Measurements from ENCODE around the gene LACTB.

The LACTB gene

GRCh38 chr15:63157891-63158431 is 36.3 kb downstream of the LACTB start:
- Histone ChIP-seq H3K4me1 (ENCODE audit: control insufficient read depth, insufficient read depth, low read length) (peaks cover 16% of the 10 kb centered on the region), H3K27me3 (replicated peaks; ENCODE audit: control insufficient read depth, insufficient read depth, low read length) (no peaks in the 10 kb centered on the region), H3K9ac (ENCODE audit: low read length) (peak overlapping the region; percentile 98), H3K4me3 (ENCODE audit: low read length) (peak overlapping the region; percentile 91), H3K9me3 (ENCODE audit: control insufficient read depth, low read length) (no peaks in the 10 kb centered on the region), H3K36me3 (ENCODE audit: control insufficient read depth, insufficient read depth, low read length, severe bottlenecking) (peaks cover 25% of the 10 kb centered on the region)
- peak; percentile 94 for DNase-seq (ENCODE audit: low read depth)

GRCh38 chr15:63160638-63161037 is 39.0 kb downstream of the LACTB start:
- Histone ChIP-seq H3K9me3 (ENCODE audit: control insufficient read depth, low read length) (no peaks in the 10 kb centered on the region), H3K4me1 (ENCODE audit: control insufficient read depth, insufficient read depth, low read length) (peaks cover 6% of the 10 kb centered on the region), H3K27me3 (replicated peaks; ENCODE audit: control insufficient read depth, insufficient read depth, low read length) (no peaks in the 10 kb centered on the region), H3K36me3 (ENCODE audit: control insufficient read depth, insufficient read depth, low read length, severe bottlenecking) (no peaks in the 10 kb centered on the region), H3K4me3 (ENCODE audit: low read length) (no peak overlapping the region), H3K9ac (ENCODE audit: low read length) (no peak overlapping the region)
- DNase-seq (ENCODE audit: low read depth) = no peak

- DNase-seq (ENCODE audit: low read depth) = no peak
- peaks cover 11% of the 10 kb centered on the region for H3K4me1 ChIP-seq (ENCODE audit: control insufficient read depth, insufficient read depth, low read length)
- H3K9me3 ChIP-seq (ENCODE audit: control insufficient read depth, low read length) = no peaks in the 10 kb centered on the region
- H3K27me3 ChIP-seq (replicated peaks; ENCODE audit: control insufficient read depth, insufficient read depth, low read length) = no peaks in the 10 kb centered on the region
- H3K36me3 ChIP-seq (ENCODE audit: control insufficient read depth, insufficient read depth, low read length, severe bottlenecking) = no peaks in the 10 kb centered on the region
- H3K4me3 ChIP-seq (ENCODE audit: low read length) = no peak overlapping the region
- H3K9ac ChIP-seq (ENCODE audit: low read length) = no peak overlapping the region
Measured at GRCh38 chr15:63163217-63163616, 41.6 kb downstream of the LACTB start.

- Histone ChIP-seq H3K4me3 (ENCODE audit: low read length) (no peak overlapping the region), H3K27me3 (replicated peaks; ENCODE audit: control insufficient read depth, insufficient read depth, low read length) (no peaks in the 10 kb centered on the region), H3K4me1 (ENCODE audit: control insufficient read depth, insufficient read depth, low read length) (peaks cover 11% of the 10 kb centered on the region), H3K9ac (ENCODE audit: low read length) (peak overlapping the region; percentile 50), H3K36me3 (ENCODE audit: control insufficient read depth, insufficient read depth, low read length, severe bottlenecking) (no peaks in the 10 kb centered on the region), H3K9me3 (ENCODE audit: control insufficient read depth, low read length) (no peaks in the 10 kb centered on the region)
- peak; percentile 27 for DNase-seq (ENCODE audit: low read depth)
Measured at GRCh38 chr15:63165166-63165859, 43.7 kb downstream of the LACTB start.

GRCh38 chr15:63166219-63166618 is 44.6 kb downstream of the LACTB start:
- Histone ChIP-seq H3K4me1 (ENCODE audit: control insufficient read depth, insufficient read depth, low read length) (peaks cover 11% of the 10 kb centered on the region), H3K27me3 (replicated peaks; ENCODE audit: control insufficient read depth, insufficient read depth, low read length) (no peaks in the 10 kb centered on the region), H3K4me3 (ENCODE audit: low read length) (no peak overlapping the region), H3K9me3 (ENCODE audit: control insufficient read depth, low read length) (no peaks in the 10 kb centered on the region), H3K9ac (ENCODE audit: low read length) (peak overlapping the region; percentile 50), H3K36me3 (ENCODE audit: control insufficient read depth, insufficient read depth, low read length, severe bottlenecking) (no peaks in the 10 kb centered on the region)
- no peak for DNase-seq (ENCODE audit: low read depth)

GRCh38 chr15:63169788-63170187 is 48.1 kb downstream of the LACTB start:
- DNase-seq (ENCODE audit: low read depth) = no peak
- Histone ChIP-seq H3K27me3 (replicated peaks; ENCODE audit: control insufficient read depth, insufficient read depth, low read length) (no peaks in the 10 kb centered on the region), H3K4me3 (ENCODE audit: low read length) (no peak overlapping the region), H3K4me1 (ENCODE audit: control insufficient read depth, insufficient read depth, low read length) (peaks cover 11% of the 10 kb centered on the region), H3K9me3 (ENCODE audit: control insufficient read depth, low read length) (no peaks in the 10 kb centered on the region), H3K36me3 (ENCODE audit: control insufficient read depth, insufficient read depth, low read length, severe bottlenecking) (no peaks in the 10 kb centered on the region), H3K9ac (ENCODE audit: low read length) (no peak overlapping the region)

GRCh38 chr15:63172376-63172775 is 50.7 kb downstream of the LACTB start:
- no peak for DNase-seq (ENCODE audit: low read depth)
- Histone ChIP-seq H3K27me3 (replicated peaks; ENCODE audit: control insufficient read depth, insufficient read depth, low read length) (no peaks in the 10 kb centered on the region), H3K9me3 (ENCODE audit: control insufficient read depth, low read length) (no peaks in the 10 kb centered on the region), H3K9ac (ENCODE audit: low read length) (no peak overlapping the region), H3K4me1 (ENCODE audit: control insufficient read depth, insufficient read depth, low read length) (no peaks in the 10 kb centered on the region), H3K4me3 (ENCODE audit: low read length) (no peak overlapping the region), H3K36me3 (ENCODE audit: control insufficient read depth, insufficient read depth, low read length, severe bottlenecking) (no peaks in the 10 kb centered on the region)

- H3K4me1 ChIP-seq (ENCODE audit: control insufficient read depth, insufficient read depth, low read length) = no peaks in the 10 kb centered on the region
- no peaks in the 10 kb centered on the region for H3K27me3 ChIP-seq (replicated peaks; ENCODE audit: control insufficient read depth, insufficient read depth, low read length)
- H3K9ac ChIP-seq (ENCODE audit: low read length) = no peak overlapping the region
- H3K4me3 ChIP-seq (ENCODE audit: low read length) = no peak overlapping the region
- peak; percentile 38 for DNase-seq (ENCODE audit: low read depth)
- no peaks in the 10 kb centered on the region for H3K9me3 ChIP-seq (ENCODE audit: control insufficient read depth, low read length)
- no peaks in the 10 kb centered on the region for H3K36me3 ChIP-seq (ENCODE audit: control insufficient read depth, insufficient read depth, low read length, severe bottlenecking)
Measured at GRCh38 chr15:63172851-63173451, 51.3 kb downstream of the LACTB start.

- Histone ChIP-seq H3K4me3 (ENCODE audit: low read length) (no peak overlapping the region), H3K36me3 (ENCODE audit: control insufficient read depth, insufficient read depth, low read length, severe bottlenecking) (no peaks in the 10 kb centered on the region), H3K4me1 (ENCODE audit: control insufficient read depth, insufficient read depth, low read length) (peaks cover 2% of the 10 kb centered on the region), H3K9me3 (ENCODE audit: control insufficient read depth, low read length) (no peaks in the 10 kb centered on the region), H3K9ac (ENCODE audit: low read length) (no peak overlapping the region), H3K27me3 (replicated peaks; ENCODE audit: control insufficient read depth, insufficient read depth, low read length) (no peaks in the 10 kb centered on the region)
- no peak for DNase-seq (ENCODE audit: low read depth)
Measured at GRCh38 chr15:63176302-63176701, 54.6 kb downstream of the LACTB start.

GRCh38 chr15:63178034-63178433 is 56.4 kb downstream of the LACTB start:
- Histone ChIP-seq H3K9me3 (ENCODE audit: control insufficient read depth, low read length) (no peaks in the 10 kb centered on the region), H3K9ac (ENCODE audit: low read length) (no peak overlapping the region), H3K4me1 (ENCODE audit: control insufficient read depth, insufficient read depth, low read length) (peaks cover 6% of the 10 kb centered on the region), H3K27me3 (replicated peaks; ENCODE audit: control insufficient read depth, insufficient read depth, low read length) (no peaks in the 10 kb centered on the region), H3K36me3 (ENCODE audit: control insufficient read depth, insufficient read depth, low read length, severe bottlenecking) (no peaks in the 10 kb centered on the region), H3K4me3 (ENCODE audit: low read length) (no peak overlapping the region)
- DNase-seq (ENCODE audit: low read depth) = no peak

- no peaks in the 10 kb centered on the region for H3K9me3 ChIP-seq (ENCODE audit: control insufficient read depth, low read length)
Measured at GRCh38 chr15:63180746-63181145, 59.1 kb downstream of the LACTB start.

More at GRCh38 chr15:63180746-63181145, 59.1 kb downstream of the LACTB start:
- DNase-seq (ENCODE audit: low read depth) = no peak
- Histone ChIP-seq H3K9ac (ENCODE audit: low read length) (no peak overlapping the region), H3K27me3 (replicated peaks; ENCODE audit: control insufficient read depth, insufficient read depth, low read length) (no peaks in the 10 kb centered on the region), H3K4me3 (ENCODE audit: low read length) (no peak overlapping the region), H3K4me1 (ENCODE audit: control insufficient read depth, insufficient read depth, low read length) (peaks cover 7% of the 10 kb centered on the region), H3K36me3 (ENCODE audit: control insufficient read depth, insufficient read depth, low read length, severe bottlenecking) (no peaks in the 10 kb centered on the region)

All from adipocyte (in vitro differentiated cells).